DND-41 (cell line): ENCODE data around the gene NTNG2.

ENCODE experiments used
- ATAC-seq: fragments of 200-7000 bp; cut with Tn5 transposase; 3 replicates; pipeline ENCODE4 v1.9.1; 2021; ENCODE audit warnings: low read depth; ENCODE audit not compliant: insufficient read depth
- DNase-seq: peaks from one replicate; pipeline ENCODE4 v3.0.0-alpha.2; 2020
- H2AFZ ChIP-seq: 2 replicates; pipeline ENCODE4 v1.6.0; 2012; ENCODE audit warnings: low read depth, low read length
- H3K27ac ChIP-seq: 2 replicates; pipeline ENCODE4 v1.5.1; 2012; ENCODE audit warnings: low read length, inconsistent platforms
- H3K27me3 ChIP-seq: fragments of 200-600 bp; sonication (generic); 2 replicates; pipeline ENCODE4 v1.6.0; 2012; ENCODE audit warnings: low read length, mild to moderate bottlenecking, inconsistent platforms; ENCODE audit not compliant: insufficient read depth, poor library complexity
- H3K36me3 ChIP-seq: 2 replicates; pipeline ENCODE4 v1.5.1; 2012; ENCODE audit warnings: low read length, inconsistent platforms; ENCODE audit not compliant: insufficient read depth
- H3K4me1 ChIP-seq: 2 replicates; pipeline ENCODE4 v1.5.1; 2012; ENCODE audit warnings: mild to moderate bottlenecking, low read length; ENCODE audit not compliant: insufficient read depth
- H3K4me2 ChIP-seq: 2 replicates; pipeline ENCODE4 v1.6.0; 2012; ENCODE audit warnings: mild to moderate bottlenecking, moderate library complexity, low read length, inconsistent platforms; ENCODE audit not compliant: insufficient read depth
- H3K4me3 ChIP-seq, 2 experiments: fragments of 200-600 bp in 1 of 2; shearing (Covaris generic) in 1 of 2; 2 replicates each; pipeline ENCODE4 v1.5.1; 2012 to 2016; ENCODE audit warnings: inconsistent platforms in 2 of 2, low read length in 2 of 2, mild to moderate bottlenecking in 2 of 2, low read depth in 1 of 2, moderate library complexity in 1 of 2
- H3K79me2 ChIP-seq: 2 replicates; pipeline ENCODE4 v1.6.0; 2012; ENCODE audit warnings: low read length, inconsistent platforms; ENCODE audit not compliant: insufficient read depth
- H3K9ac ChIP-seq: 2 replicates; pipeline ENCODE4 v1.6.0; 2012; ENCODE audit warnings: low read depth, mild to moderate bottlenecking, inconsistent platforms, low read length, moderate library complexity
- H3K9me3 ChIP-seq: 2 replicates; pipeline ENCODE4 v1.5.1; 2012; ENCODE audit warnings: low read length, moderate library complexity, mild to moderate bottlenecking, inconsistent platforms; ENCODE audit not compliant: insufficient read depth, severe bottlenecking
- H4K20me1 ChIP-seq: 2 replicates; pipeline ENCODE4 v1.6.0; 2012; ENCODE audit warnings: low read length; ENCODE audit not compliant: insufficient read depth
- EZH2 ChIP-seq: IDR thresholded peaks from 3 replicates; pipeline ENCODE4 v1.6.1; 2012; ENCODE audit warnings: borderline replicate concordance, low read depth, mild to moderate bottlenecking, moderate library complexity, low read length, inconsistent platforms; ENCODE audit not compliant: severe bottlenecking
- TF ChIP-seq, protein P1 (sequence below): IDR thresholded peaks from 2 replicates; pipeline ENCODE4 v1.5.1; 2012; ENCODE audit warnings: borderline replicate concordance, low read length, moderate library complexity, mild to moderate bottlenecking; ENCODE audit not compliant: poor library complexity, severe bottlenecking; ENCODE audit errors: extremely low read depth

The NTNG2 gene

DNA sequence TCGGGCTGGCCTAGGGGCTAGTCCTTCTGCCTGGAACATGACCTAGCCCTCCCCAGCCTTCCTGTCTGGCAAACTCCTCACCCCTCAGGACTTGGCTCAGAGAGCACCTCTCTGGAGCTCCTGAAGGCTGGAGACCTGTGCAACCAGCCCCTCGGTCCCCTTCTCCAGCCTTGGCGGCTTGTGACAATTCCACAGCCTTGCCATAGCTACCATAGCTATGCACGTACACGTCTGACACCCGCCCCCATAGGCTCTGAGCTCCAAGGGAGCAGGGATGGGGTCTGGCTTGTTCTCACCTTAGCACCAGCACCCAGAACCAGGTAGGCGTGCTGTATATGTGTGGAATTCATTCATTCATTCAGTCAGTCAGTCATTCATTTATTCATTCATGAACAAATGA, 49.7 kb downstream of the NTNG2 start:
- Histone ChIP-seq H2AFZ (no peak overlapping the region), H3K27me3 (no peaks in the 10 kb centered on the region), H3K4me3 (no peak overlapping the region), H3K4me1 (no peaks in the 10 kb centered on the region), H3K9me3 (no peaks in the 10 kb centered on the region), H3K27ac (no peak overlapping the region), H3K4me2 (no peak overlapping the region), H3K9ac (no peak overlapping the region), H3K36me3 (no peaks in the 10 kb centered on the region), H4K20me1 (no peaks in the 10 kb centered on the region), H3K79me2 (no peaks in the 10 kb centered on the region)
- DNase-seq (no peak), ATAC-seq (no peak)
- TF ChIP-seq, protein P1, sequence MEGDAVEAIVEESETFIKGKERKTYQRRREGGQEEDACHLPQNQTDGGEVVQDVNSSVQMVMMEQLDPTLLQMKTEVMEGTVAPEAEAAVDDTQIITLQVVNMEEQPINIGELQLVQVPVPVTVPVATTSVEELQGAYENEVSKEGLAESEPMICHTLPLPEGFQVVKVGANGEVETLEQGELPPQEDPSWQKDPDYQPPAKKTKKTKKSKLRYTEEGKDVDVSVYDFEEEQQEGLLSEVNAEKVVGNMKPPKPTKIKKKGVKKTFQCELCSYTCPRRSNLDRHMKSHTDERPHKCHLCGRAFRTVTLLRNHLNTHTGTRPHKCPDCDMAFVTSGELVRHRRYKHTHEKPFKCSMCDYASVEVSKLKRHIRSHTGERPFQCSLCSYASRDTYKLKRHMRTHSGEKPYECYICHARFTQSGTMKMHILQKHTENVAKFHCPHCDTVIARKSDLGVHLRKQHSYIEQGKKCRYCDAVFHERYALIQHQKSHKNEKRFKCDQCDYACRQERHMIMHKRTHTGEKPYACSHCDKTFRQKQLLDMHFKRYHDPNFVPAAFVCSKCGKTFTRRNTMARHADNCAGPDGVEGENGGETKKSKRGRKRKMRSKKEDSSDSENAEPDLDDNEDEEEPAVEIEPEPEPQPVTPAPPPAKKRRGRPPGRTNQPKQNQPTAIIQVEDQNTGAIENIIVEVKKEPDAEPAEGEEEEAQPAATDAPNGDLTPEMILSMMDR = no peak
- no peak for TF ChIP-seq EZH2

DNA sequence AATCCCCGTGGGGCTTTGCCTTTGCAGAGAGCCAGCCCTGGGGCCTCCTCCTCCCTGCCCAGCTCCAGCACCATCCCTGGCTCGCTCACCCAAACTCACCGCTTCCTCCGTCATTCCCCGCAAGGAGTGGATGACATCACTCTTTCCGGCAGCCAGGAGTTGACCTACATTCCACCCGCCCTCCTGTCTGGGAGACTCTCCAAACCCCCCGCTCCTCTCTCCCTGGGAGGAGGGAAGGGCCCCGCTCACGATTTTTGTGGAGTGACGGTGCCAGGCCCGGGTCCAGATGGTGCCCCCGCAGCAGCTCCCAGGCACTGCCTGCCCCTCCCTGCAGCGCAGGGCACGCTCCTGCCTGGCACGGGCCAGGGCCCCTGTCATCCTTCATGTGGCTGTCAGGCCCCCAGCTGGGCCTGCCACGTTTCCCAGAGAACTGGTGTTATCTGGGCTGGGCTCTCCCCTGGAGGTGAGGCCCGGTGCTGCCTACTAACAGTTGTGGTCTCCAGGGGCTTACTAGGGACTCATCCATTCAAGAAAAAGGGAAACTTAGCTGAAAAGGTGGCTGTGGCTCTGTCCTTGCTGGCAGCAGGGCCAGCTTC, 52.3 kb downstream of the NTNG2 start:
- no peak overlapping the region for H3K4me3 ChIP-seq
- H3K9me3 ChIP-seq = no peaks in the 10 kb centered on the region
- H3K9ac ChIP-seq = no peak overlapping the region
- no peaks in the 10 kb centered on the region for H3K36me3 ChIP-seq
- H3K27me3 ChIP-seq = no peaks in the 10 kb centered on the region
- DNase-seq (no peak), ATAC-seq (no peak)
- H3K27ac ChIP-seq = no peak overlapping the region
- H2AFZ ChIP-seq = no peak overlapping the region
- H4K20me1 ChIP-seq = no peaks in the 10 kb centered on the region
- H3K79me2 ChIP-seq = no peaks in the 10 kb centered on the region
- H3K4me1 ChIP-seq = no peaks in the 10 kb centered on the region
- H3K4me2 ChIP-seq = no peak overlapping the region
- TF ChIP-seq EZH2 = no peak
- TF ChIP-seq, protein P1 = no peak

DNA sequence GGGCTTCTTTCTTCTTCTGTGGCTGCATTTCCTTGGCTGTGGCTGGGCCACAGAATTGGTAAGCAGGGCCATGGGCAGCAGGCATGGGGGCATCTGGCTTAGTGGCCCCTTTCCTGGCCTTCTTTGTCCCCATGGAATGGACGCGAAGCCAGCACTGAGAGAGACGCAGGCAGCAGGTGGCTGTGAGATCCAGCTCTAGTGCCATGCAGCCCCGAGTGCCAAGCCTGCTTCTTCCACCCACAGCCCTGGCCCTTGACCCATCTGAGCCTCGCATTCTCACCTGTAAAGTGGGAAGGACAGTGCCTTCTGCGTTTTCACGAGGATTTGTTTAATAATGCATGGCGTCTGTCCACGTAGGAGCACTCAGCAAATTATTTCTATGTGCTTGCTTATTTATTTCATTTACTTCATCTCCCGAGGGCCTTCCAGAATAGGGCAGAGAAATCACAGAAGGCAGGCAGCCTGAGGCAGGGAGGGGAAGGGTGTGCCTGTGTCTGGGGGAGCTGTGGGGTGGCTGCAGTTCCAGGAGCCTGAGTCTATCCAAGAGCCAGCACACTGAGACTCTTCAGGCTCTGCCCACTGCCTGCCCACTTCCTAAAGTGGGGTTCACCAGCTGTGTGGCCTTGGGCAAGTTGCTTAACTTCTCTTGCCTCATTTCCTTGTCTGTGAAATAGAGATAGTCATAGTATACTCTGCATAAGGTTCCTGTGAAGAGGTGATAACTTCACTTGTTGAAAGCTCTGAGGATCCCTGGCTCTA, 55.2 kb downstream of the NTNG2 start:
- H3K4me2 ChIP-seq = no peak overlapping the region
- H4K20me1 ChIP-seq = no peaks in the 10 kb centered on the region
- no peak for ATAC-seq
- H3K79me2 ChIP-seq = no peaks in the 10 kb centered on the region
- H3K27ac ChIP-seq = no peak overlapping the region
- TF ChIP-seq, protein P1 = no peak
- TF ChIP-seq EZH2 = no peak
- H3K4me3 ChIP-seq = no peak overlapping the region
- H3K9me3 ChIP-seq = no peaks in the 10 kb centered on the region
- H3K9ac ChIP-seq = no peak overlapping the region
- DNase-seq = no peak
- no peaks in the 10 kb centered on the region for H3K36me3 ChIP-seq
- no peak overlapping the region for H2AFZ ChIP-seq
- H3K4me1 ChIP-seq = no peaks in the 10 kb centered on the region
- no peaks in the 10 kb centered on the region for H3K27me3 ChIP-seq
